Activated gamma-delta T cell treated with anti-CD3 and anti-CD28 coated beads, Interleukin-2, amount 50 U/mL, for 16 hours (primary cell): Measurements from ENCODE around the gene NDUFAF7.
"Not testable (repeated sequence)": the region's sequence is repeated elsewhere in the genome, so short reads cannot be mapped to it uniquely, and the experiment has no call there.

Experiments used
- DNase-seq: peaks from one replicate; pipeline ENCODE4 v3.0.0-alpha.2; 2020; ENCODE audit warnings: low read depth

NDUFAF7 gene

GRCh38 chr2:37215250-37215649 is 16.2 kb upstream of the NDUFAF7 start:
- no peak for DNase-seq

GRCh38 chr2:37219046-37219445 is 12.4 kb upstream of the NDUFAF7 start:
- no peak for DNase-seq

- no peak for DNase-seq
These were observed 8.3 kb upstream of the NDUFAF7 start for GRCh38 chr2:37223131-37223530.

GRCh38 chr2:37224063-37224462 is 7.4 kb upstream of the NDUFAF7 start:
- DNase-seq = no peak

GRCh38 chr2:37225129-37225528 is 6.3 kb upstream of the NDUFAF7 start:
- DNase-seq = not testable (repeated sequence)

GRCh38 chr2:37226863-37227262 is 4.6 kb upstream of the NDUFAF7 start:
- no peak for DNase-seq

- no peak for DNase-seq
These were observed 2.7 kb upstream of the NDUFAF7 start for GRCh38 chr2:37228788-37229187.

GRCh38 chr2:37230581-37230980 is 877 bp upstream of the NDUFAF7 start:
- DNase-seq = no peak

GRCh38 chr2:37232131-37232933 is 874 bp downstream of the NDUFAF7 start:
- DNase-seq = no peak

GRCh38 chr2:37243435-37243834 is 12.0 kb downstream of the NDUFAF7 start:
- no peak for DNase-seq

GRCh38 chr2:37244017-37244416 is 12.6 kb downstream of the NDUFAF7 start:
- no peak for DNase-seq

GRCh38 chr2:37244755-37245154 is 13.3 kb downstream of the NDUFAF7 start:
- DNase-seq = no peak

GRCh38 chr2:37246205-37246604 is 14.7 kb downstream of the NDUFAF7 start:
- DNase-seq = no peak

- DNase-seq = no peak
These were observed 19.6 kb downstream of the NDUFAF7 start for GRCh38 chr2:37250869-37251740.

GRCh38 chr2:37262522-37262921 is 31.1 kb downstream of the NDUFAF7 start:
- DNase-seq = no peak

GRCh38 chr2:37263839-37264238 is 32.4 kb downstream of the NDUFAF7 start:
- no peak for DNase-seq

GRCh38 chr2:37267685-37268084 is 36.2 kb downstream of the NDUFAF7 start:
- no peak for DNase-seq

- DNase-seq = no peak
These were observed 36.7 kb downstream of the NDUFAF7 start for GRCh38 chr2:37268111-37268510.

GRCh38 chr2:37271376-37272067 is 40.1 kb downstream of the NDUFAF7 start:
- DNase-seq = no peak

GRCh38 chr2:37274359-37274965 is 43.0 kb downstream of the NDUFAF7 start:
- DNase-seq = no peak

GRCh38 chr2:37276291-37276690 is 44.8 kb downstream of the NDUFAF7 start:
- DNase-seq = no peak

- no peak for DNase-seq
These were observed 50.5 kb downstream of the NDUFAF7 start for GRCh38 chr2:37281916-37282315.
